Activated B cell treated with CpG ODN at 0.5 μM for 24 hours (primary cell): ENCODE results near the gene FBP1. TPM values are rescaled to one million over a fixed set of nuclear protein-coding genes. Genes with fewer than 3 reads are reported as not detected.

Experiments used
- ATAC-seq: fragments of 200-7000 bp; cut with Tn5 transposase; one replicate; pipeline ENCODE4 v1.10.0; 2021; ENCODE audit warnings: low read depth, mild to moderate bottlenecking, moderate library complexity
- CTCF ChIA-PET: fragments of 350-600 bp; sonication (Branson Sonifier 250); formaldehyde crosslinking; loops from one replicate; lab custom pipeline; 2021; ENCODE audit warnings: antibody characterized with exemption; lab: Charles Lee
- POLR2A ChIA-PET: fragments of 350-600 bp; sonication (Branson Sonifier 250); formaldehyde crosslinking; loops from one replicate; lab custom pipeline; 2021; ENCODE audit warnings: antibody characterized with exemption; lab: Charles Lee
- DNase-seq: peaks from one replicate; pipeline ENCODE4 v3.0.0; 2022
- H3K27ac Mint-ChIP-seq: one replicate; pipeline ENCODE4 v1.8.0; 2020; ENCODE audit warnings: mixed read lengths
- H3K27me3 Mint-ChIP-seq: one replicate; pipeline ENCODE4 v1.8.0; 2021; ENCODE audit warnings: mixed read lengths
- H3K36me3 Mint-ChIP-seq: one replicate; pipeline ENCODE4 v1.8.0; 2021; ENCODE audit warnings: low read depth, mixed read lengths
- H3K4me1 Mint-ChIP-seq: one replicate; pipeline ENCODE4 v1.8.0; 2021; ENCODE audit warnings: mixed read lengths
- H3K4me3 Mint-ChIP-seq: one replicate; pipeline ENCODE4 v1.8.0; 2020; ENCODE audit warnings: mild to moderate bottlenecking, mixed read lengths
- H3K9me3 Mint-ChIP-seq: one replicate; pipeline ENCODE4 v1.8.0; 2020; ENCODE audit warnings: mixed read lengths
- CTCF ChIP-seq: fragments of 200-600 bp; IDR thresholded peaks from one replicate; pipeline ENCODE4 v1.8.0; 2022; ENCODE audit warnings: antibody characterized with exemption, mild to moderate bottlenecking
- intact Hi-C: fragments of 100-400 bp; cut with micrococcal nuclease; formaldehyde crosslinking; loops from one replicate; pipeline ENCODE4 v1.15.1; 2024
- total RNA-seq: library from RNA; stranded (reverse); gene quantifications from 2 replicates; pipeline ENCODE4 v1.2.3, GENCODE V29; 2022

The FBP1 gene
- total RNA-seq, 1 donor from 2014 or later = 0.80 TPM

GRCh38 chr9:94657021-94657725 is 17.9 kb upstream of the FBP1 start:
- CTCF ChIA-PET = interaction anchor here (0.8 to 3.3 kb wide), 3 partner anchors 11 to 470 kb away, joined by 3 to 14 read pairs (median 4); no protein-coding TSS in a partner anchor
- H3K36me3 Mint-ChIP-seq = no peaks in the 10 kb centered on the region
- no peak for TF ChIP-seq CTCF
- DNase-seq (no peak), ATAC-seq (no peak)
- POLR2A ChIA-PET = interaction anchor here (1.2 to 2.5 kb wide), 4 partner anchors 12 to 69 kb away, joined by 4 to 17 read pairs (median 12); partner anchors contain the start of genes AOPEP and FBP1
- intact Hi-C loops = loop anchor here (10.0 kb wide), 1 partner anchor 492 kb away; no protein-coding TSS in a partner anchor
- no peak overlapping the region for H3K4me3 Mint-ChIP-seq
- H3K27me3 Mint-ChIP-seq = no peaks in the 10 kb centered on the region
- H3K9me3 Mint-ChIP-seq = no peaks in the 10 kb centered on the region
- peak overlapping the region; percentile 90 for H3K27ac Mint-ChIP-seq
- H3K4me1 Mint-ChIP-seq = peaks cover 18% of the 10 kb centered on the region

GRCh38 chr9:94656200-94656599 is 16.9 kb upstream of the FBP1 start:
- peak overlapping the region; percentile 80 for H3K4me3 Mint-ChIP-seq
- no peaks in the 10 kb centered on the region for H3K36me3 Mint-ChIP-seq
- ChIA-PET CTCF (interaction anchor here (0.8 to 3.3 kb wide), 4 partner anchors 12 to 471 kb away, joined by 3 to 14 read pairs (median 3); no protein-coding TSS in a partner anchor), POLR2A (interaction anchor here (0.6 to 2.5 kb wide), 5 partner anchors 13 to 662 kb away, joined by 3 to 17 read pairs (median 7); partner anchors contain the start of genes AOPEP and FBP1)
- H3K9me3 Mint-ChIP-seq = no peaks in the 10 kb centered on the region
- intact Hi-C loops = loop anchor here (1.0 to 10.0 kb wide), 2 partner anchors 17 to 491 kb away; partner anchors contain the start of gene FBP1
- DNase-seq (peak; percentile 36), ATAC-seq (peak; percentile 100)
- H3K4me1 Mint-ChIP-seq = peaks cover 18% of the 10 kb centered on the region
- no peaks in the 10 kb centered on the region for H3K27me3 Mint-ChIP-seq
- no peak for TF ChIP-seq CTCF
- peak overlapping the region; percentile 90 for H3K27ac Mint-ChIP-seq

- no peaks in the 10 kb centered on the region for H3K9me3 Mint-ChIP-seq
- POLR2A ChIA-PET = interaction anchor here (0.5 to 2.5 kb wide), 6 partner anchors 14 to 1756 kb away, joined by 3 to 17 read pairs (median 6); partner anchors contain the start of genes AOPEP and FBP1
- DNase-seq (no peak), ATAC-seq (peak; percentile 19)
- peak overlapping the region; percentile 80 for H3K4me3 Mint-ChIP-seq
- intact Hi-C loops = loop anchor here (1.0 to 10.0 kb wide), 2 partner anchors 16 to 491 kb away; partner anchors contain the start of gene FBP1
- H3K4me1 Mint-ChIP-seq = peaks cover 18% of the 10 kb centered on the region
- H3K36me3 Mint-ChIP-seq = no peaks in the 10 kb centered on the region
- TF ChIP-seq CTCF = no peak
- H3K27me3 Mint-ChIP-seq = no peaks in the 10 kb centered on the region
- CTCF ChIA-PET = interaction anchor here (0.8 to 0.9 kb wide), 2 partner anchors 25 to 26 kb away, joined by 3 read pairs; no protein-coding TSS in a partner anchor
- peak overlapping the region; percentile 90 for H3K27ac Mint-ChIP-seq
Observed at GRCh38 chr9:94655739-94656138, 16.4 kb upstream of the FBP1 start.

- H3K27ac Mint-ChIP-seq = no peak overlapping the region
- no peaks in the 10 kb centered on the region for H3K36me3 Mint-ChIP-seq
- H3K4me1 Mint-ChIP-seq = peaks cover 18% of the 10 kb centered on the region
- no peak for ATAC-seq
- ChIA-PET CTCF (no interaction called here), POLR2A (no interaction called here)
- no peak for TF ChIP-seq CTCF
- H3K27me3 Mint-ChIP-seq = no peaks in the 10 kb centered on the region
- intact Hi-C loops = loop anchor here (10.0 kb wide), 1 partner anchor 490 kb away; no protein-coding TSS in a partner anchor
- no peak overlapping the region for H3K4me3 Mint-ChIP-seq
- no peaks in the 10 kb centered on the region for H3K9me3 Mint-ChIP-seq
- DNase-seq = no peak
Observed at GRCh38 chr9:94654165-94654894, 15.0 kb upstream of the FBP1 start.
